CD4-positive, alpha-beta T cell treated with Interleukin-6 for 4 hours (primary cell): ENCODE results near the gene TMEM125.

ENCODE experiments used
- DNase-seq: peaks from one replicate; pipeline ENCODE4 v3.0.0-alpha.2; 2020; ENCODE audit warnings: mixed read lengths

The TMEM125 gene

GRCh38 chr1:43312663-43313515 is 43.1 kb downstream of the TMEM125 start:
- DNase-seq = no peak

GRCh38 chr1:43313771-43314170 is 44.0 kb downstream of the TMEM125 start:
- no peak for DNase-seq

DNA sequence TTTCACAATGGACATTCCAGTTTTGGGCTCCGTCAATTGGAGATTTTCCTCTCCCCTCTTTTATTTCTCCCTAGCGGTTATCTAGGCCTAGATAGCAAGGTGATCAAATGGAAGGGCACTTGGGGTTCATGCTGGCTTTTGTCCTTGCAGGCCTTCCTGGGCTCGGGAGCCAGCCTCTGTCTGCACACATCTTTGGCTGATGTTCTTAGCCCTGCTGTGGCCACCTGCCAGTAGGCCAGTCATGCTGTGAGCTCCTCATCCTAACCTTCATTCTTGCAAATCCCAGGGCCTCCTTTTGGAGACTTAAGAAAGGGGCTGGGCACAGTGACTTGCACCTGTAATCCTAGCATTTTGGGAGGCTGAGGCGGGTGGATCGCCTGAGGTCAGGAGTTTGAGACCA is 44.5 kb downstream of the TMEM125 start:
- no peak for DNase-seq

DNA sequence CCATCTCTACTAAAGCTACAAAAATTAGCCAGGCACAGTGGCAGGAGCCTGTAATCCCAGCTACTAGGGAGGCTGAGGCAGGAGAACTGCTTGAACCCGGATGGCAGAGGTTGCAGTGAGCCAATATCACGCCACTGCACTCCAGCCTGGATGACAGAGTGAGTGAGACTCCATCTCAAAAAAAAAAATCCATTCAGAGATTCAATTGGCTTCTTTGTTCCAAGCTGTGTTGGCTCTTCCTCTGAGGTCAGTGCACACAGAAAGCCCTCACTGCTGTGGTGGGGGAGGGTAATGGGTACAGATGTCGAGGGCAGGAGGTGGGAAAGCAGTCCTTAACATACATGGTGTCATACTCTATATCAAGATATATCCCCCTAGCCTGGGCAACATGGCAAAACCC is 45.7 kb downstream of the TMEM125 start:
- DNase-seq = no peak

GRCh38 chr1:43315963-43316737 is 46.4 kb downstream of the TMEM125 start:
- no peak for DNase-seq

DNA sequence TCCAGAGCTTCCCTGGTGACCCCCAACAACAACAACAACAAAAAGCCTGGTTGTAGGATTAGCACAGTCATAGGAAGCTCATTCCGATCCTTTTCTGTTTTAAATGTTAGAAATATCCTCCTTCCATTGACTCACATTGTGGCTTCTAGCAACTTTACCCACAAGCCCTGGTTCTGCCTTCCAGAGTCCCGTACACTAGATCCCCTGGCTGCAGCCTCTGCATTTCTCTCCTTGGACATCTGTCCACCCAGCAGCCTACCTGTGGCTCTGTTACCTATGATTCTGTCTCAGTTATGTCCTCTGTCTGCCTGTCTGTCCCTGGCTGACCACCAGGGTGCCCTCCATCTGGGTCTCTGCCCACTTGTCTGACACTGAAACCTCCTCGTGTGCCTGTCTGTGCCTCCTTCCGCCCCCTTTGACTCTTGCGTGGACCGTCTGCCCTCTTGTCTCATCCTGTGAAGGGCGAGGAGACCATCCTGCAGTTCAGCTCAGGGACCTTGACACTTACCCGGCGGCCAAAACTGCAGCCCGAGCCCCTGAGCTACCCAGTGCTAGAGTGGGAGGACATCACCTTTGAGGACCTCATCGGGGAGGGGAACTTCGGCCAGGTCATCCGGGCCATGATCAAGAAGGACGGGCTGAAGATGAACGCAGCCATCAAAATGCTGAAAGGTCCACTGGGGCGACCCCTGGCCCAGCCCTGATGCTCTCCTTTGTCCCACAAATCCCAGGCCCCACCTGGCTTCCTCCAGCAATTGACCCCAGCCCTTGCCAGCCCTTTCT is 47.1 kb downstream of the TMEM125 start:
- DNase-seq = no peak

- DNase-seq = no peak
These were observed 48.2 kb downstream of the TMEM125 start for GRCh38 chr1:43317817-43318471.

DNA sequence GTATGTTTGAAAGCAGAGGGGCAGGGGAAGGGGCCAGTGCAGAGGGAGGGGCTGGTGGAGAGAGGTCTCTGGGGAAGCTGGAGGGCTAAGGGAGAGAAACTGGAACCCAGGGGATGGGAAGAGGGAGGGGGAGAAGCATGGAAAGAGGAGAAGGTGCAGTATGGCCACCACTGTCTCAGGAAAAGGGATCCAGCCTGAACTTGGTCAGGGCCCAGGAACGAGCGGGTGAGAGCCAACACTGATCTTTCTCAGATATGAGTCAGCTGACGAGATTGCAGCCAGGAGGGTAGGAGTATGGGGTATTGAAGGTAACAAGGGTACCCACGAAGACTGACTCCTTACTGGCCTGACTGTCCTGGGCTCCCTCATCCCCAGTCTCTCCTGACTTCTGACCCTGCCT is 49.0 kb downstream of the TMEM125 start:
- no peak for DNase-seq

DNA sequence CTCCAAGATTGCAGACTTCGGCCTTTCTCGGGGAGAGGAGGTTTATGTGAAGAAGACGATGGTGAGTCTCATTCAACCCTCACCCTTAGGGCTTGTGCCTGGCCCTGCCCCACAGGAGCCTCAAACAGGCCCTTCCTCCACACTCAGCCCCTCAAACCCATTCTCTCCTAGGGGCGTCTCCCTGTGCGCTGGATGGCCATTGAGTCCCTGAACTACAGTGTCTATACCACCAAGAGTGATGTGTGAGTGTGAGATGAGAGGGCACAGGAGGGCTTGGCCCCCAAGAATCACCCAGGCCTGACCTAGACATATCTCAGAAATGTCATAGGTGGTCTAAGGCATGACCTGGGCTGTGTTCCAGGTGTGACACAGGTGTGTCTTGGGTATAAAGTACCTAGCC is 49.5 kb downstream of the TMEM125 start:
- DNase-seq = no peak

- DNase-seq = no peak
These were observed 50.0 kb downstream of the TMEM125 start for GRCh38 chr1:43319766-43320165.

GRCh38 chr1:43321331-43321891 is 51.6 kb downstream of the TMEM125 start:
- DNase-seq = no peak

- no peak for DNase-seq
These were observed 52.7 kb downstream of the TMEM125 start for GRCh38 chr1:43322506-43322905.
